Measurements from ENCODE around the gene GUCY2F. TPM values are rescaled to one million over a fixed set of nuclear protein-coding genes. Genes with fewer than 3 reads are reported as not detected.

The GUCY2F gene
- total RNA-seq, 2 experiments from 2014 or later = not detected

GRCh38 chrX:109464231-109464630 lies 17.7 kb downstream of the GUCY2F start:
- Histone ChIP-seq H3K9me3 (ENCODE audit: control insufficient read depth in 1 of 2, insufficient read depth in 1 of 2, low read length in 2 of 2) (no peaks in the 10 kb centered on the region), H3K27ac (ENCODE audit: low read depth in 1 of 2, low read length in 2 of 2) (no peak overlapping the region), H3K36me3 (ENCODE audit: insufficient read depth, low read length) (no peaks in the 10 kb centered on the region), H3K4me1 (ENCODE audit: insufficient read depth, low read length) (no peaks in the 10 kb centered on the region), H3K4me3 (ENCODE audit: low read length) (no peak overlapping the region), H3K27me3 (ENCODE audit: control insufficient read depth in 1 of 2, insufficient read depth in 2 of 2, low read length in 2 of 2) (peaks cover 0 to 7% of the 10 kb centered on the region in 2 experiments)
- Mint-ChIP-seq H3K27me3 (peaks cover 6% of the 10 kb centered on the region), H3K36me3 (ENCODE audit: low read depth) (no peaks in the 10 kb centered on the region), H3K4me1 (ENCODE audit: low read depth) (no peaks in the 10 kb centered on the region), H3K27ac (no peak overlapping the region), H3K9me3 (no peaks in the 10 kb centered on the region), H3K4me3 (no peak overlapping the region)
- POLR2A ChIA-PET = no interaction called here
- CTCF ChIA-PET = interaction anchor here (0.6 kb wide), 1 partner anchor 39 kb away, joined by 4 read pairs; no protein-coding TSS in a partner anchor
- TF ChIP-seq CTCF (IDR thresholded peaks at IDR 0.05) = no peak
- no peak for DNase-seq
- intact Hi-C loops (cut with DNase I, micrococcal nuclease) = no loop called here
- ATAC-seq (ENCODE audit: poor library complexity) = no peak

GRCh38 chrX:109463784-109464183 lies 18.1 kb downstream of the GUCY2F start:
- Mint-ChIP-seq H3K9me3 (no peaks in the 10 kb centered on the region), H3K4me3 (no peak overlapping the region), H3K36me3 (ENCODE audit: low read depth) (no peaks in the 10 kb centered on the region), H3K27ac (no peak overlapping the region), H3K27me3 (peaks cover 6% of the 10 kb centered on the region), H3K4me1 (ENCODE audit: low read depth) (no peaks in the 10 kb centered on the region)
- no peak for TF ChIP-seq CTCF (IDR thresholded peaks at IDR 0.05)
- Histone ChIP-seq H3K4me1 (ENCODE audit: insufficient read depth, low read length) (no peaks in the 10 kb centered on the region), H3K4me3 (ENCODE audit: low read length) (no peak overlapping the region), H3K36me3 (ENCODE audit: insufficient read depth, low read length) (no peaks in the 10 kb centered on the region), H3K27me3 (ENCODE audit: control insufficient read depth in 1 of 2, insufficient read depth in 2 of 2, low read length in 2 of 2) (peaks cover 0 to 7% of the 10 kb centered on the region in 2 experiments), H3K27ac (ENCODE audit: low read depth in 1 of 2, low read length in 2 of 2) (no peak overlapping the region), H3K9me3 (ENCODE audit: control insufficient read depth in 1 of 2, insufficient read depth in 1 of 2, low read length in 2 of 2) (no peaks in the 10 kb centered on the region)
- intact Hi-C loops (cut with DNase I, micrococcal nuclease) = no loop called here
- no peak for DNase-seq
- ChIA-PET CTCF (no interaction called here), POLR2A (no interaction called here)
- ATAC-seq (ENCODE audit: poor library complexity) = no peak

GRCh38 chrX:109448282-109448938 lies 33.5 kb downstream of the GUCY2F start:
- Mint-ChIP-seq H3K4me3 (no peak overlapping the region), H3K27ac (no peak overlapping the region), H3K27me3 (no peaks in the 10 kb centered on the region), H3K9me3 (no peaks in the 10 kb centered on the region), H3K4me1 (ENCODE audit: low read depth) (no peaks in the 10 kb centered on the region), H3K36me3 (ENCODE audit: low read depth) (no peaks in the 10 kb centered on the region)
- Histone ChIP-seq H3K4me3 (ENCODE audit: low read length) (no peak overlapping the region), H3K36me3 (ENCODE audit: insufficient read depth, low read length) (no peaks in the 10 kb centered on the region), H3K27ac (ENCODE audit: low read depth in 1 of 2, low read length in 2 of 2) (no peak overlapping the region), H3K9me3 (ENCODE audit: control insufficient read depth in 1 of 2, insufficient read depth in 1 of 2, low read length in 2 of 2) (no peaks in the 10 kb centered on the region), H3K4me1 (ENCODE audit: insufficient read depth, low read length) (no peaks in the 10 kb centered on the region), H3K27me3 (ENCODE audit: control insufficient read depth in 1 of 2, insufficient read depth in 2 of 2, low read length in 2 of 2) (no peaks in the 10 kb centered on the region)
- no peak for ATAC-seq (ENCODE audit: poor library complexity)
- ChIA-PET CTCF (no interaction called here), POLR2A (no interaction called here)
- intact Hi-C loops (cut with DNase I, micrococcal nuclease) = no loop called here
- DNase-seq = no peak
- TF ChIP-seq CTCF (IDR thresholded peaks at IDR 0.05) = no peak

Measured in CD4-positive, alpha-beta T cell (primary cell).